NCI-H1436 treated with DMSO at 0.1 percent for 48 hours (cell line): ENCODE results near the gene SPTBN2.
A peak's percentile ranks its signal among the peaks of the same experiment; 100 is the strongest.

Experiments used
- DNase-seq: peaks from one replicate; lab custom pipeline; 2025; lab: John Stamatoyannopoulos, UW

Gene SPTBN2

DNA sequence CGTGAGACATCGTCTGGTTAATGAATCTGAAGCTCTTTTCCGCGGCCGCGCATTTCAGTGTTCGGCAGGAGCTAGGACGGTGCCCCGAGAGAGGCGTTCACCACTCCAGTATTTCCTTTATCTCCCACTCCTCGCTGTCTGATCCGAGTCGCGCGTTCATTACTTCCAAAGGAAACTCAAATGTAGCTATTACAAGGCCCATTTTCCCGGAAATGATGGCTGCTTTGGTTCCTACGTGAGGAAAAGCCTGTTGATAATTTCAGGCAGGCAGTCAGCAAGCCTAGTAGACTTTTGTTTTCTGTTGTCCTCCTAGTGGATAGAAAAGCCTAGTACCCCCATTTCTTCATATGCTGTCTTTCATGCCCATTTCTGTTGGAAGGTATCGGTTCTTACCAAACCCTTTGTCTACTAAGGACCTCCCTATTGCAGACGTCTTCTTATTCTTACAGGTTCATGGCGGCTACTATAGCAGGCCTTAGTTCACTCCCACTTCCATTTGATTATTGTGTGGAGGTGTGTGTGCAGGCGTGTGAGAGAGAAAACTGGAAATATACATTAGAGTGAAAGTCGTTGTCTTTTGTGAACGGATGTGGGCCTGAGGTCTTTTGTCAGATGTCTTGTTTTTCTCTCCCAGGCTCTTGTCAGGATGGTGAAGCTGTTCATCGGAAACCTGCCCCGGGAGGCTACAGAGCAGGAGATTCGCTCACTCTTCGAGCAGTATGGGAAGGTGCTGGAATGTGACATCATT, 89.8 kb downstream of the SPTBN2 start:
- DNase-seq = no peak

DNA sequence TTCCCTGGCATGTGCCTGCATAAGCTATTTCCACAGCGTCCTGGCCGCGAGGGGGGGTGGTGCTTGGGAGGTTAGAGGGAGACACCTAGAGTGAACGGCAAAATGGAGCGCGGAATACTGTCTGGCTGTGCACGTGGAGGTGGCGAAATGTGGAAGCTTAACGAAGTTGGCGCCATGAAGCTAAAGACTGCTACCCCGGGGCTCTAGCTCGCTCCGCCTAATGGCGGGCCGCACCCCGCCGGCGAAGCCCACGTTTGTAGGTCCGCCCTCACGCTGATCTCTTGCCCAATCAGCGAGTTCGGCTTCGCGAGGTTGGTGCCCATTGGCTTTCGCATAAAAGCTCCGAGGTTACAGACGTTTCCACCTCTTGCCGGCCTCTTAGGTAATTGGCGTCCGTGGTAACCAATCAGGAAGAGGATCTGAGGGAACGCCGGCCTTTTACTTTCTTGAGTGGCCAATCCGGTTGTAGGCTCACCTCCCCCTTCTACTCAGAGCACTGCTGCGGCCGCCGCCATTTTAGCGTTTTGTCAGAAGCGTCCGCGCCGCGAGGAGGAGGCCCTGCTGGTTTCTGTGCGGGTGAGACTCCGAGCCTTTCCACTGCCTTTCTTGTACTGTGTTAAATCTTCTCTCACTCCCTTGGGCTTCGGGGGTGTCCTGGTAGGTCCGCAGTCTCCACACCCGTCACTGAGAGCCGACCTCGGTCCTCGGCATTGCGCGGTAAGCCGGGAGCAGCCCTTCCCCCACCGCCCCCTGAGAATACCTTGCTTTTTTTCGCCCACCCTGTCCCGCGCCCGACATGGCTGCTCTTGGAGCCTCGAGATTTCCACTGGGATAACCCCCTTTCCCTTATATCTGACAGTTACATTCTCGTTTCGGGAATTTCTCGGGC, 90.6 kb downstream of the SPTBN2 start, which contains the start of gene RBM4:
RBM4 (plus strand) TSS at position 527 of the 889 bp plus-strand sequence. CDS start 1,009 bp downstream, outside the sequence.
- peak; percentile 98 for DNase-seq

- DNase-seq = no peak
Observed at GRCh38 chr11:66637557-66638176, 91.3 kb downstream of the SPTBN2 start.

DNA sequence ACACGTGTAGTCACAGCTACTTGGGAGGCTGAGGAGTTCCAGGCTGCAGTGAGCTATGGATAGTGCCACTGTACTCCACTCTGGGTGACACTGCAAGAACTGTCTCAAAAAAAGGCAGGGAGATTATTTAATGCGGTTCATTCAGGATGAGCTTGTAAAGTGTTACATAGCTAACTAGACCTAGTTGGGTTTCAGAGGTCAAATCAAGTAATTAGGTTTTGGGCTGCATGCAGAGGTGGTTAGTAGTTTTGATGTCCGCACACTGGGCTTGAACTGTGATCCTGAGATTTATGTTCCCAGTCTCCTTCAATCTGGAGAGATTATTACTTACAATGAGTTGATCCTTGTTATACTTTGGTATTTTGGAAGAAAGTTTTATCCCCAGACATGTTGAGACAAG, 92.6 kb downstream of the SPTBN2 start:
- DNase-seq = no peak
